H1 (cell line): ENCODE results near the gene AP2A2. TPM values are rescaled to one million over a fixed set of nuclear protein-coding genes. Genes with fewer than 3 reads are reported as not detected.

Experiments
- BACH1 ChIP-seq: IDR thresholded peaks from 2 replicates; pipeline ENCODE4 v1.6.1; 2012; ENCODE audit warnings: low read length, improper control_type of control experiment
- CBX8 ChIP-seq: fragments of 300-800, 300-1000 bp; sonication (generic); IDR thresholded peaks from 2 replicates; pipeline ENCODE4 v1.7.1; 2016; ENCODE audit warnings: low read depth, low read length, borderline replicate concordance
- FOSL1 ChIP-seq: IDR thresholded peaks from 2 replicates; pipeline ENCODE4 v1.6.1; 2011; ENCODE audit warnings: mild to moderate bottlenecking, low read depth, low read length, moderate library complexity; ENCODE audit not compliant: insufficient read depth
- RBBP5 ChIP-seq: IDR thresholded peaks from 2 replicates; pipeline ENCODE4 v1.7.1; 2012; ENCODE audit warnings: low read depth, mild to moderate bottlenecking, inconsistent platforms, low read length, moderate library complexity, borderline replicate concordance
- RNF2 ChIP-seq: fragments of 200-900, 300-1000 bp; sonication (generic); IDR thresholded peaks from 2 replicates; pipeline ENCODE4 v1.7.1; 2016; ENCODE audit warnings: borderline replicate concordance, low read depth, mild to moderate bottlenecking, antibody characterized with exemption, low read length; ENCODE audit not compliant: poor library complexity, severe bottlenecking; ENCODE audit errors: missing control alignments
- YY1 ChIP-seq: IDR thresholded peaks from 2 replicates; pipeline ENCODE4 v1.6.1; 2011; ENCODE audit warnings: low read depth, mild to moderate bottlenecking, low read length
- polyA plus RNA-seq, 7 experiments: library from polyadenylated mRNA; depleted of rRNA in 3 of 7; stranded (reverse) in 5 of 7; unstranded in 2 of 7; fragments of >200 nt in 5 of 7; fragments of 200-250 nt in 2 of 7; gene quantifications; 1 replicate in 5 of 7; 2 replicates in 1 of 7; 4 replicates in 1 of 7; pipeline versions ENCODE4 v1.2.1 to v1.2.3, GENCODE V29; 2011 to 2013; ENCODE audit warnings: missing spikeins in 2 of 7, mixed read lengths in 2 of 7
- total RNA-seq: library from RNA; stranded (reverse); fragmentation: NEBNext Ultra II Directional; extraction: Animal tissue kit (Norgen Biotek cat#: 25700); gene quantifications from 2 replicates; pipeline ENCODE4 v1.2.1, GENCODE V29; 2021

The AP2A2 gene
- total and polyA plus RNA-seq, 2 of the 8 experiments (the other 6 are each of a cell fraction or from before 2014, with no cell fraction given) = 50.0 to 65.0 TPM

GRCh38 chr11:905952-906351, 19.7 kb upstream of the AP2A2 start (continued):
- TF ChIP-seq RNF2 (no peak), BACH1 (no peak), FOSL1 (no peak), YY1 (no peak), RBBP5 (no peak), CBX8 (no peak)
